ENCODE data around the gene KCNN3. TPM values are rescaled to one million over a fixed set of nuclear protein-coding genes. Genes with fewer than 3 reads are reported as not detected.

Gene KCNN3
- total RNA-seq, 1 donor, result 0.21 TPM

GRCh38 chr1:154777154-154777553, 92.9 kb downstream of the KCNN3 start:
- no peak overlapping the region for H3K4me3 ChIP-seq (ENCODE audit: low read length)
- no peaks in the 10 kb centered on the region for H3K4me1 ChIP-seq (ENCODE audit: insufficient read depth, low read length)
- H3K27me3 ChIP-seq (ENCODE audit: insufficient read depth, low read length), result no peaks in the 10 kb centered on the region
- H3K9me3 ChIP-seq (ENCODE audit: low read depth, low read length), result no peaks in the 10 kb centered on the region

- no peaks in the 10 kb centered on the region for H3K27me3 ChIP-seq (ENCODE audit: insufficient read depth, low read length)
- H3K9me3 ChIP-seq (ENCODE audit: low read depth, low read length), result no peaks in the 10 kb centered on the region
- H3K4me3 ChIP-seq (ENCODE audit: low read length), result no peak overlapping the region
- no peaks in the 10 kb centered on the region for H3K4me1 ChIP-seq (ENCODE audit: insufficient read depth, low read length)
These were observed 94.2 kb downstream of the KCNN3 start for GRCh38 chr1:154775621-154776605.

DNA sequence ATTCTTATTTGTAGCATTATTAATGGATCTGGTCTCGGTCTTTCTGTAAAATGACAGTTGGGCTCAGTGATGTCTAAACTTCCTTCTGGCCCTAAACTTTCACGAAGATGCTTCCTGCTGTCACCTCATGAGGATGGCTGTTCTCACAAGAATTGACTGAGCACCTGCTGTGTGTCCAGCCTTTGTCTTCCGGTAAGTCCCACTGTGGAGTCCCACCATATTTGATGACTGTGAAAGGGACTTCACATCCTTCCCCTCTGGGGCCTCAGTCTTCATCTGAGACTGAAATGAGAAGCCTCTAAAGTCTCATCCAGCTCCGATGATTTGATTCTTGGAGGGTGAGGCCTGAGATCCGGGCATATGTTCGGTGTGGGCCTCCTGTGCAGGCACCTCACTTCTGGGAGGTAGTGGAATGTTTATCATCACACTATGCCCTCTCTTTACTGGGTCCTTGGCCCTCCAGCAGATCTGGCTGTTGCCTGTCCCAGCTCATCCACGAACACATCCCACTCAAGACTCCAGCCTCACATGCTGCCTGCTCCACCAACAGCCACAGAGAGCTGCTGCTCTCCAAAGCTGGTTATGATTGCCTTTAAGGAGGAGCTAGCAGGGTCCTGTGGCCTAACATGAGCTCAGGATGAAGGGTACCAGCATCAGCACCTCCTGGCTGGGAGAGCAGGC, 95.8 kb downstream of the KCNN3 start:
- Histone ChIP-seq H3K9me3 (ENCODE audit: low read depth, low read length) (no peaks in the 10 kb centered on the region), H3K4me1 (ENCODE audit: insufficient read depth, low read length) (no peaks in the 10 kb centered on the region), H3K27me3 (ENCODE audit: insufficient read depth, low read length) (no peaks in the 10 kb centered on the region), H3K4me3 (ENCODE audit: low read length) (no peak overlapping the region)

GRCh38 chr1:154773551-154773950, 96.5 kb downstream of the KCNN3 start:
- H3K4me3 ChIP-seq (ENCODE audit: low read length), result no peak overlapping the region
- H3K4me1 ChIP-seq (ENCODE audit: insufficient read depth, low read length), result no peaks in the 10 kb centered on the region
- H3K9me3 ChIP-seq (ENCODE audit: low read depth, low read length), result no peaks in the 10 kb centered on the region
- no peaks in the 10 kb centered on the region for H3K27me3 ChIP-seq (ENCODE audit: insufficient read depth, low read length)

- no peak overlapping the region for H3K4me3 ChIP-seq (ENCODE audit: low read length)
- no peaks in the 10 kb centered on the region for H3K4me1 ChIP-seq (ENCODE audit: insufficient read depth, low read length)
- no peaks in the 10 kb centered on the region for H3K27me3 ChIP-seq (ENCODE audit: insufficient read depth, low read length)
- H3K9me3 ChIP-seq (ENCODE audit: low read depth, low read length), result no peaks in the 10 kb centered on the region
These were observed 97.2 kb downstream of the KCNN3 start for GRCh38 chr1:154772606-154773506.

- Histone ChIP-seq H3K9me3 (ENCODE audit: low read depth, low read length) (no peaks in the 10 kb centered on the region), H3K4me1 (ENCODE audit: insufficient read depth, low read length) (no peaks in the 10 kb centered on the region), H3K4me3 (ENCODE audit: low read length) (no peak overlapping the region), H3K27me3 (ENCODE audit: insufficient read depth, low read length) (no peaks in the 10 kb centered on the region)
These were observed 98.0 kb downstream of the KCNN3 start for GRCh38 chr1:154772056-154772455.

GRCh38 chr1:154770897-154771594, 99.0 kb downstream of the KCNN3 start:
- H3K4me1 ChIP-seq (ENCODE audit: insufficient read depth, low read length), result no peaks in the 10 kb centered on the region
- no peaks in the 10 kb centered on the region for H3K27me3 ChIP-seq (ENCODE audit: insufficient read depth, low read length)
- H3K4me3 ChIP-seq (ENCODE audit: low read length), result no peak overlapping the region
- no peaks in the 10 kb centered on the region for H3K9me3 ChIP-seq (ENCODE audit: low read depth, low read length)

DNA sequence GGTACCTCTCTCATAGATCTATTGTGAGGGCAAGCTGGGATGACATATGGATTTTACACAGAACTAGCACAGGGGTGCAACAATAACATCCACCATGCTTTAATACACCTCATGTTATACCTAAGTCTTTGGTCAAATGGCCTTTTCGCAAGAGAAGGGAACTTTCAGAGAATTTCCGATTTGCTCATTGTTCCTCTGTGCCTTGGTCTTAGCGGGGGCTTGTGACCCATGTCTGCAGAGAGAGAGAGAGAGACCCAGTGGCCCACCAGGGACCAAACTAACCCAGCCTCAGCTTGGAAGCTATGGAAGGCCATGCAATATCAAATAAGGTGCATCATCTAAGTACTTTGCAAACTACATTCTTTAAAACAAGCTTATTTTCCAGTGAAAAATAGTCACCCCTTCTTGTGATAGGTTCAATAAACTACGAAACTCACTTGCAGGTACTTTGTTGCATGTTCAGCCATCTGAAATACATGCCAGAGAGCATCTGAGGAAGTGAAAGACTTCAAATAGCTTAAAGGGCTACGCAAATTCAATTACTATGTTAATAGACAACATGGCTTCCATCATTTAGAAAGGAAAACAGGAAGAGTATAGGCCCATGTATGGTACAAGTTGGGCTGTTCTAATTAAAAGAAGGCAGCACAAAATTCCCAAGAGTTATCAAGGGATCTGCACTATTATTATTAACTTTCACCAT, 100.7 kb downstream of the KCNN3 start:
- peaks cover 2% of the 10 kb centered on the region for H3K27me3 ChIP-seq (ENCODE audit: insufficient read depth, low read length)

GRCh38 chr1:154768456-154769125, 101.5 kb downstream of the KCNN3 start:
- Histone ChIP-seq H3K4me3 (ENCODE audit: low read length) (no peak overlapping the region), H3K9me3 (ENCODE audit: low read depth, low read length) (no peaks in the 10 kb centered on the region), H3K4me1 (ENCODE audit: insufficient read depth, low read length) (no peaks in the 10 kb centered on the region), H3K27me3 (ENCODE audit: insufficient read depth, low read length) (peaks cover 9% of the 10 kb centered on the region)

More for the DNA sequence above, 100.7 kb downstream of the KCNN3 start:
- no peaks in the 10 kb centered on the region for H3K4me1 ChIP-seq (ENCODE audit: insufficient read depth, low read length)
- no peaks in the 10 kb centered on the region for H3K9me3 ChIP-seq (ENCODE audit: low read depth, low read length)
- no peak overlapping the region for H3K4me3 ChIP-seq (ENCODE audit: low read length)

GRCh38 chr1:154767315-154768240, 102.5 kb downstream of the KCNN3 start:
- no peak overlapping the region for H3K4me3 ChIP-seq (ENCODE audit: low read length)
- H3K4me1 ChIP-seq (ENCODE audit: insufficient read depth, low read length), result no peaks in the 10 kb centered on the region
- peaks cover 17% of the 10 kb centered on the region for H3K27me3 ChIP-seq (ENCODE audit: insufficient read depth, low read length)
- no peaks in the 10 kb centered on the region for H3K9me3 ChIP-seq (ENCODE audit: low read depth, low read length)

GRCh38 chr1:154765970-154766369, 104.1 kb downstream of the KCNN3 start:
- Histone ChIP-seq H3K27me3 (ENCODE audit: insufficient read depth, low read length) (peaks cover 30% of the 10 kb centered on the region), H3K9me3 (ENCODE audit: low read depth, low read length) (no peaks in the 10 kb centered on the region), H3K4me1 (ENCODE audit: insufficient read depth, low read length) (no peaks in the 10 kb centered on the region), H3K4me3 (ENCODE audit: low read length) (no peak overlapping the region)

- peaks cover 42% of the 10 kb centered on the region for H3K27me3 ChIP-seq (ENCODE audit: insufficient read depth, low read length)
- H3K4me3 ChIP-seq (ENCODE audit: low read length), result no peak overlapping the region
- no peaks in the 10 kb centered on the region for H3K9me3 ChIP-seq (ENCODE audit: low read depth, low read length)
- peaks cover 10% of the 10 kb centered on the region for H3K4me1 ChIP-seq (ENCODE audit: insufficient read depth, low read length)
These were observed 105.3 kb downstream of the KCNN3 start for GRCh38 chr1:154764773-154765172.
